ENCODE data around the gene ARMC10.
A peak's percentile ranks its signal among the peaks of the same experiment; 100 is the strongest.

DNA sequence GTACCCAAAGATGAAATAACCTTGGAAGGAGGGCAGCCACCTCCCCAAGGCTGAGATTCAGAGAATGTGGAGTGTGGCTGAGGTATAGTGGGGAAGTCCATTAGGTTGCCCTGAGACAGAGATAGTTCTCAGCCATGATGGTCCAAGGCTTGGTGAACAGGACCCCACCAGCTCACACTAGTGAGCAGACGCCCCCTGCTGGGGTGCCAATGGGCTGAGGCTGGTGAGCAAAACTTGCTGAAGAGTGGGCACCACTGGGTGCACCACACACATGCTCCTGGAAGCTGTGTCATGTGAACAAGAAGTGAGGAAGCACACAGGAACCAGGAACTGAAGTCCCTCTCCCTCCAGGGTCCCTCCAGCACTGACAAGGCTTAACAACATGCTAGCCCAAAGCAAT, 9.3 kb upstream of the ARMC10 start:
- TF ChIP-seq, protein P1, sequence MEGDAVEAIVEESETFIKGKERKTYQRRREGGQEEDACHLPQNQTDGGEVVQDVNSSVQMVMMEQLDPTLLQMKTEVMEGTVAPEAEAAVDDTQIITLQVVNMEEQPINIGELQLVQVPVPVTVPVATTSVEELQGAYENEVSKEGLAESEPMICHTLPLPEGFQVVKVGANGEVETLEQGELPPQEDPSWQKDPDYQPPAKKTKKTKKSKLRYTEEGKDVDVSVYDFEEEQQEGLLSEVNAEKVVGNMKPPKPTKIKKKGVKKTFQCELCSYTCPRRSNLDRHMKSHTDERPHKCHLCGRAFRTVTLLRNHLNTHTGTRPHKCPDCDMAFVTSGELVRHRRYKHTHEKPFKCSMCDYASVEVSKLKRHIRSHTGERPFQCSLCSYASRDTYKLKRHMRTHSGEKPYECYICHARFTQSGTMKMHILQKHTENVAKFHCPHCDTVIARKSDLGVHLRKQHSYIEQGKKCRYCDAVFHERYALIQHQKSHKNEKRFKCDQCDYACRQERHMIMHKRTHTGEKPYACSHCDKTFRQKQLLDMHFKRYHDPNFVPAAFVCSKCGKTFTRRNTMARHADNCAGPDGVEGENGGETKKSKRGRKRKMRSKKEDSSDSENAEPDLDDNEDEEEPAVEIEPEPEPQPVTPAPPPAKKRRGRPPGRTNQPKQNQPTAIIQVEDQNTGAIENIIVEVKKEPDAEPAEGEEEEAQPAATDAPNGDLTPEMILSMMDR (IDR thresholded peaks at IDR 0.05) = peak in 2 of 4 experiments; percentile 8 to 24
- no peak for TF ChIP-seq POLR2A (IDR thresholded peaks at IDR 0.05)
- TF ChIP-seq POLR2AphosphoS5 (IDR thresholded peaks at IDR 0.05) = no peak
